K562 (cell line): Measurements from ENCODE around the gene PPFIA3. TPM values are rescaled to one million over a fixed set of nuclear protein-coding genes. Genes with fewer than 3 reads are reported as not detected.

Experiments
- GATAD2B ChIP-seq: fragments of 450-650 bp; IDR thresholded peaks from 2 replicates; pipeline ENCODE4 v1.6.1; 2017; ENCODE audit warnings: mild to moderate bottlenecking, borderline replicate concordance
- MIER1 ChIP-seq: fragments of 450-650 bp; IDR thresholded peaks from 2 replicates; pipeline ENCODE4 v1.6.1; 2016; ENCODE audit warnings: antibody characterized with exemption, mild to moderate bottlenecking, low read depth
- MYC ChIP-seq, 2 experiments: fragments of 250-450 bp in 1 of 2; sonication (Bioruptor Pico) in 1 of 2; IDR thresholded peaks; 2 replicates each; pipeline versions ENCODE4 v1.5.1 to v1.6.1; 2012 to 2021; ENCODE audit warnings: low read depth in 2 of 2, borderline replicate concordance in 1 of 2, improper control_type of control experiment in 1 of 2, low read length in 1 of 2, mild to moderate bottlenecking in 1 of 2, moderate library complexity in 1 of 2
- TCF3 ChIP-seq: sonication (generic); formaldehyde crosslinking; IDR thresholded peaks from 2 replicates; pipeline ENCODE4 v1.4.0; 2020; ENCODE audit warnings: mild to moderate bottlenecking, missing genetic modification reagents
- polyA plus RNA-seq, 8 experiments: library from polyadenylated mRNA; depleted of rRNA in 4 of 8; stranded (reverse) in 5 of 8; unstranded in 3 of 8; fragments of >200 nt; fragmentation: Nextera tagmentation in 2 of 8; fragmentation: Illumina TruSeq in 1 of 8; extraction: Ambion mirVana in 2 of 8; extraction: Trizol in 1 of 8; gene quantifications; 2 replicates each; pipeline versions ENCODE4 v1.2.1 to v1.2.3, GENCODE V29; 2011 to 2014; ENCODE audit warnings: inconsistent platforms in 1 of 8, missing spikeins in 1 of 8
- total RNA-seq, 7 experiments: library from RNA; depleted of rRNA in 6 of 7; stranded (reverse); fragments of >200 nt in 6 of 7; fragmentation: Illumina TruSeq in 2 of 7; extraction: Trizol in 2 of 7; gene quantifications; 2 replicates each; pipeline versions ENCODE4 v1.2.1 to v1.2.3, GENCODE V29; 2011 to 2021; ENCODE audit warnings: low replicate concordance in 1 of 7
- TF ChIP-seq, protein P1 (sequence below): sonication (generic); formaldehyde crosslinking; IDR thresholded peaks from 2 replicates; pipeline ENCODE4 v1.8.0; 2022; ENCODE audit warnings: missing genetic modification reagents, mild to moderate bottlenecking, borderline replicate concordance
- TF ChIP-seq, protein P2 (sequence below), 3 experiments: fragments of 200-800 bp in 1 of 3; fragments of 250-450 bp in 1 of 3; fragments of 450-650 bp in 1 of 3; sonication (Bioruptor Pico) in 1 of 3; sonication (Bioruptor generic) in 1 of 3; formaldehyde crosslinking in 1 of 3; IDR thresholded peaks; 2 replicates each; pipeline versions ENCODE4 v1.6.1 to v1.8.0; 2016 to 2022; ENCODE audit warnings: mild to moderate bottlenecking in 2 of 3, missing genetic modification characterization in 2 of 3, missing compliant biosample characterization in 1 of 3, moderate library complexity in 1 of 3
- TF ChIP-seq, protein P3 (sequence below): fragments of 450-650 bp; IDR thresholded peaks from 2 replicates; pipeline ENCODE4 v1.6.1; 2014; ENCODE audit warnings: low read depth, mild to moderate bottlenecking, moderate library complexity, borderline replicate concordance
- TF ChIP-seq, protein P4 (sequence below): fragments of 450-650 bp; IDR thresholded peaks from 2 replicates; pipeline ENCODE4 v1.6.1; 2016; ENCODE audit warnings: low read depth

Gene PPFIA3
- total and polyA plus RNA-seq, 9 of the 15 experiments (the other 6 are each of a cell fraction or from before 2014, with no cell fraction given), result 0.10 to 53.0 (median 17.6) TPM

DNA sequence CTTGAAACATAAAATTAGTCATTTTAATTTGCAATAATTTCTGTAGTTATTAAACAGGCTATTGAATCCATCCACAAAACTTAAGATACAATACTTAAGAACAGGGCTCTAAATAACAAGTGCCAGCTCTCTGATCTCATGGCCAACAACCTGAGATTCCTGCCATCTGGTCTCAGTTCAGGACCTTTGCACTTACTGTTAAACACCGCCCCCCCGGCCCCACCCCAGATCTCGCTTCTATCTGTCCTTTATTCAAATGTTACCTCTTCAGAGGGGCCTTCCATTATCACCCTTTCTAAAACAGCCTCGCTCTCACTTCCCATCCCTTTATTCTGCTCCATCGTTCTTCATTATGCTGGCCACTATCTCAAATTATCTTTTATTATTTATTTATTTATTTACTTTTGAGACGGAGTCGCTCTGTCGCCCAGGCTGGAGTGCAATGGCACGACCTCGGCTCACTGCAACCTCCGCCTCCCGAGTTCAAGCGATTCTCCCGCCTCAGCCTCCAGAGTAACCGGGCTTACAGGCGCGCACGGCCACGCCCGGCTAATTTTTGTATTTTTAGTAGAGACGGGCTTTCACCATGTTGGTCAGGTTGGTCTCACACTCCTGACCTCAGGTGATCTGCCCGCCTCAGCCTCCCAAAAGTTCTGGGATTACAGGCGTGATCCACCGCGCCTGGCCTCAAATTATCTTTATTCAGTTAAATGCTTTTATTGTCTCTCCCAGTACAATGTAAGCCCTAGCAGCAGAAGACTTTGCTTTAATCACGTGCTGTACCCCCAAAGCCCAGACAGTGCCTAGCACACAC, 34.9 kb upstream of the PPFIA3 start (continued):
- TF ChIP-seq MIER1, result 0 out of 2 replicates have a peak, but pooled peaks have one; percentile 43
- TF ChIP-seq TCF3 (CRISPR knock-in tag), result no peak
- TF ChIP-seq, protein P1, sequence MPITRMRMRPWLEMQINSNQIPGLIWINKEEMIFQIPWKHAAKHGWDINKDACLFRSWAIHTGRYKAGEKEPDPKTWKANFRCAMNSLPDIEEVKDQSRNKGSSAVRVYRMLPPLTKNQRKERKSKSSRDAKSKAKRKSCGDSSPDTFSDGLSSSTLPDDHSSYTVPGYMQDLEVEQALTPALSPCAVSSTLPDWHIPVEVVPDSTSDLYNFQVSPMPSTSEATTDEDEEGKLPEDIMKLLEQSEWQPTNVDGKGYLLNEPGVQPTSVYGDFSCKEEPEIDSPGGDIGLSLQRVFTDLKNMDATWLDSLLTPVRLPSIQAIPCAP (CRISPR knock-in tag), result no peak
- no peak for TF ChIP-seq GATAD2B
- TF ChIP-seq, protein P2, sequence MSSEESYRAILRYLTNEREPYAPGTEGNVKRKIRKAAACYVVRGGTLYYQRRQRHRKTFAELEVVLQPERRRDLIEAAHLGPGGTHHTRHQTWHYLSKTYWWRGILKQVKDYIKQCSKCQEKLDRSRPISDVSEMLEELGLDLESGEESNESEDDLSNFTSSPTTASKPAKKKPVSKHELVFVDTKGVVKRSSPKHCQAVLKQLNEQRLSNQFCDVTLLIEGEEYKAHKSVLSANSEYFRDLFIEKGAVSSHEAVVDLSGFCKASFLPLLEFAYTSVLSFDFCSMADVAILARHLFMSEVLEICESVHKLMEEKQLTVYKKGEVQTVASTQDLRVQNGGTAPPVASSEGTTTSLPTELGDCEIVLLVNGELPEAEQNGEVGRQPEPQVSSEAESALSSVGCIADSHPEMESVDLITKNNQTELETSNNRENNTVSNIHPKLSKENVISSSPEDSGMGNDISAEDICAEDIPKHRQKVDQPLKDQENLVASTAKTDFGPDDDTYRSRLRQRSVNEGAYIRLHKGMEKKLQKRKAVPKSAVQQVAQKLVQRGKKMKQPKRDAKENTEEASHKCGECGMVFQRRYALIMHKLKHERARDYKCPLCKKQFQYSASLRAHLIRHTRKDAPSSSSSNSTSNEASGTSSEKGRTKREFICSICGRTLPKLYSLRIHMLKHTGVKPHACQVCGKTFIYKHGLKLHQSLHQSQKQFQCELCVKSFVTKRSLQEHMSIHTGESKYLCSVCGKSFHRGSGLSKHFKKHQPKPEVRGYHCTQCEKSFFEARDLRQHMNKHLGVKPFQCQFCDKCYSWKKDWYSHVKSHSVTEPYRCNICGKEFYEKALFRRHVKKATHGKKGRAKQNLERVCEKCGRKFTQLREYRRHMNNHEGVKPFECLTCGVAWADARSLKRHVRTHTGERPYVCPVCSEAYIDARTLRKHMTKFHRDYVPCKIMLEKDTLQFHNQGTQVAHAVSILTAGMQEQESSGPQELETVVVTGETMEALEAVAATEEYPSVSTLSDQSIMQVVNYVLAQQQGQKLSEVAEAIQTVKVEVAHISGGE (CRISPR knock-in tag; IDR thresholded peaks at IDR 0.05), result 0 out of 6 replicates have a peak, but pooled peaks of 1 of the 3 experiments have one; percentile 9
- 0 out of 2 replicates have a peak, but pooled peaks have one; percentile 8 for TF ChIP-seq MYC (IDR thresholded peaks at IDR 0.05; ENCODE audit: low read depth, low read length)
- no peak for TF ChIP-seq MYC (CRISPR knock-in tag; IDR thresholded peaks at IDR 0.05; ENCODE audit: borderline replicate concordance, low read depth)
- TF ChIP-seq, protein P3, sequence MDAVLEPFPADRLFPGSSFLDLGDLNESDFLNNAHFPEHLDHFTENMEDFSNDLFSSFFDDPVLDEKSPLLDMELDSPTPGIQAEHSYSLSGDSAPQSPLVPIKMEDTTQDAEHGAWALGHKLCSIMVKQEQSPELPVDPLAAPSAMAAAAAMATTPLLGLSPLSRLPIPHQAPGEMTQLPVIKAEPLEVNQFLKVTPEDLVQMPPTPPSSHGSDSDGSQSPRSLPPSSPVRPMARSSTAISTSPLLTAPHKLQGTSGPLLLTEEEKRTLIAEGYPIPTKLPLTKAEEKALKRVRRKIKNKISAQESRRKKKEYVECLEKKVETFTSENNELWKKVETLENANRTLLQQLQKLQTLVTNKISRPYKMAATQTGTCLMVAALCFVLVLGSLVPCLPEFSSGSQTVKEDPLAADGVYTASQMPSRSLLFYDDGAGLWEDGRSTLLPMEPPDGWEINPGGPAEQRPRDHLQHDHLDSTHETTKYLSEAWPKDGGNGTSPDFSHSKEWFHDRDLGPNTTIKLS, result no peak
- TF ChIP-seq, protein P4, sequence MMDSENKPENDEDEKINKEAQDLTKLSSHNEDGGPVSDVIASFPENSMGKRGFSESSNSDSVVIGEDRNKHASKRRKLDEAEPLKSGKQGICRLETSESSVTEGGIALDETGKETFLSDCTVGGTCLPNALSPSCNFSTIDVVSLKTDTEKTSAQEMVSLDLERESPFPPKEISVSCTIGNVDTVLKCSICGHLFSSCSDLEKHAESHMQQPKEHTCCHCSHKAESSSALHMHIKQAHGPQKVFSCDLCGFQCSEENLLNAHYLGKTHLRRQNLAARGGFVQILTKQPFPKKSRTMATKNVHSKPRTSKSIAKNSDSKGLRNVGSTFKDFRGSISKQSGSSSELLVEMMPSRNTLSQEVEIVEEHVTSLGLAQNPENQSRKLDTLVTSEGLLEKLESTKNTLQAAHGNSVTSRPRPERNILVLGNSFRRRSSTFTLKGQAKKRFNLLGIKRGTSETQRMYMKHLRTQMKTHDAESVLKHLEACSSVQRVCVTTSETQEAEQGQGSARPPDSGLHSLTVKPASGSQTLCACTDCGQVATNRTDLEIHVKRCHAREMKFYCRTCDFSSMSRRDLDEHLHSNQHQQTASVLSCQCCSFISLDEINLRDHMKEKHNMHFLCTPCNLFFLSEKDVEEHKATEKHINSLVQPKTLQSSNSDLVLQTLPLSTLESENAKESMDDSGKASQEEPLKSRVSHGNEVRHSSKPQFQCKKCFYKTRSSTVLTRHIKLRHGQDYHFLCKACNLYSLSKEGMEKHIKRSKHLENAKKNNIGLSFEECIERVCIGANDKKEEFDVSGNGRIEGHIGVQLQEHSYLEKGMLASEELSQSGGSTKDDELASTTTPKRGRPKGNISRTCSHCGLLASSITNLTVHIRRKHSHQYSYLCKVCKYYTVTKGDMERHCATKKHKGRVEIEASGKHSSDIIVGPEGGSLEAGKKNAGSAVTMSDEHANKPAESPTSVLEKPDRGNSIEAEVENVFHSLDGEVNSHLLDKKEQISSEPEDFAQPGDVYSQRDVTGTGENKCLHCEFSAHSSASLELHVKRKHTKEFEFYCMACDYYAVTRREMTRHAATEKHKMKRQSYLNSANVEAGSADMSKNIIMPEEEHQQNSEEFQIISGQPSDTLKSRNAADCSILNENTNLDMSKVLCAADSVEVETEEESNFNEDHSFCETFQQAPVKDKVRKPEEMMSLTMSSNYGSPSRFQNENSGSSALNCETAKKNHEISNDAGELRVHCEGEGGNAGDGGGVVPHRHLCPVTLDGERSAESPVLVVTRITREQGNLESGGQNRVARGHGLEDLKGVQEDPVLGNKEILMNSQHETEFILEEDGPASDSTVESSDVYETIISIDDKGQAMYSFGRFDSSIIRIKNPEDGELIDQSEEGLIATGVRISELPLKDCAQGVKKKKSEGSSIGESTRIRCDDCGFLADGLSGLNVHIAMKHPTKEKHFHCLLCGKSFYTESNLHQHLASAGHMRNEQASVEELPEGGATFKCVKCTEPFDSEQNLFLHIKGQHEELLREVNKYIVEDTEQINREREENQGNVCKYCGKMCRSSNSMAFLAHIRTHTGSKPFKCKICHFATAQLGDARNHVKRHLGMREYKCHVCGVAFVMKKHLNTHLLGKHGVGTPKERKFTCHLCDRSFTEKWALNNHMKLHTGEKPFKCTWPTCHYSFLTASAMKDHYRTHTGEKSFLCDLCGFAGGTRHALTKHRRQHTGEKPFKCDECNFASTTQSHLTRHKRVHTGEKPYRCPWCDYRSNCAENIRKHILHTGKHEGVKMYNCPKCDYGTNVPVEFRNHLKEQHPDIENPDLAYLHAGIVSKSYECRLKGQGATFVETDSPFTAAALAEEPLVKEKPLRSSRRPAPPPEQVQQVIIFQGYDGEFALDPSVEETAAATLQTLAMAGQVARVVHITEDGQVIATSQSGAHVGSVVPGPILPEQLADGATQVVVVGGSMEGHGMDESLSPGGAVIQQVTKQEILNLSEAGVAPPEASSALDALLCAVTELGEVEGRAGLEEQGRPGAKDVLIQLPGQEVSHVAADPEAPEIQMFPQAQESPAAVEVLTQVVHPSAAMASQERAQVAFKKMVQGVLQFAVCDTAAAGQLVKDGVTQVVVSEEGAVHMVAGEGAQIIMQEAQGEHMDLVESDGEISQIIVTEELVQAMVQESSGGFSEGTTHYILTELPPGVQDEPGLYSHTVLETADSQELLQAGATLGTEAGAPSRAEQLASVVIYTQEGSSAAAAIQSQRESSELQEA, result no peak
